GM21526 (cell line): ENCODE measurements around the gene B4GALT2.

ENCODE experiments used
- ATAC-seq: cut with Tn5 transposase; IDR thresholded peaks from one replicate; pipeline ENCODE4 v1.9.1; 2021; ENCODE audit warnings: moderate library complexity; ENCODE audit not compliant: unreplicated experiment, low FRiP score

B4GALT2 gene

DNA sequence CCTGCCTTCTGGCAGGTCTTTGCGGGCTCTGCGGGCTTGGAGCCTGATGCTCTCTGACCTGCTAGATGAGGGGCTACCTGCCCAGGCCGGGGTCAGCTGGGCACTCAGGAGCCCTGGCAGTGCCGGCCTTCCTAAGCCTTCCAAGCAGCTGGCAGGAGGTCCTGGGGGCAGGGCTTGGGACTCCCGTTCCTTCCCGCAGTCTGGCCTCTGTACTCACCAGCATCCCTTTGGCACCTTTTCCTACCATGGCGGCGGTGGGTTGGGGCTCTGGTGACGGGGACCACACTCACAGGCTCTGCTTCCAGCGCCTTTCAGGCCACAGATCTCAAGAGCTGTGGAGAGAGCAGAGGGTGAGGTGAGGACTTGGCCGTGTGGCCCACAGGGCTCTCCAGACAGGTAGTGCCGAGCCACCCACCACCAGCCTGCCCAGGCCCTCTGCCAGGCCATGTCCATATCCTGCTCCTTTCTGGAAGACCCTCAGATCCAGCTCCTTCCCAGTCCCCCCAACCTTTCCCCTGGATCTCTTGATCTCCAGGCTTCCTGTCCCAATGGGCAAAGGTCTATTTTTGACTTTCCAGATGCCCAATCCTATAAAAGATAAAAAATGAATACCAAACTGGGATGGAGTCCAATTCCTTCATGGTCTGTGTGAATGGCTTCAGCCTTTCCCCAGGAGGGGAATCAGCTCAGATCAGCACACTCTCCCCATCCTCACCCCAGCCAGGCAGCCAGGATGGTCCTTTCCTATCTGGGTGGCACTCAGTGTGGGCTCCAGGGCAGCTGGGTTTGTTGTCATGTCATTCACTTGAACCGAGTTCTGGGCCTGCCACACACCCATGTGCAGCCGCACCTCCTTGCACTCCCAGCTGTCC is 45.3 kb downstream of the B4GALT2 start:
- ATAC-seq: no peak

GRCh38 chr1:44024903-44025525 is 46.0 kb downstream of the B4GALT2 start:
- ATAC-seq: no peak

- no peak for ATAC-seq
Observed at GRCh38 chr1:44025816-44026215, 46.8 kb downstream of the B4GALT2 start.

DNA sequence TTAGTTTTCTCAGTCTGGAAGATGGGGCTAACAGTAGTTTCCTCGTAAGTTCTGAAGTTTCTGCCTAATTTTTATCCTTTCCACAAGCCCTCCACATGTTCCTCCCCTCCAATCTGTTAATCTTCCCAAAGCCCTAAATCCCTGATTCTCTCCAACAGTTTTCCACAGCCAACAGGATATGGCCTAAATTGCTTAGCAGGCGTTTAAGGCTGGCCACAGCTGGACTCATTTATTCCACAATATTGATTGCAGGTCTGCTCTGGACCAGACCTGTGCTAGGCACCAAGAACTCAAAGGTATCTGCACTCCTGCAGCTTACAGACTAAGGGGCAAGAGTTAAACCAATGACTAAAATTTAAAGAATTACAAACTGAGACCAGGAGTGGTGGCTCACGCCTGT is 48.3 kb downstream of the B4GALT2 start:
- no peak for ATAC-seq

GRCh38 chr1:44029260-44029910 is 50.4 kb downstream of the B4GALT2 start:
- peak; percentile 34 for ATAC-seq

DNA sequence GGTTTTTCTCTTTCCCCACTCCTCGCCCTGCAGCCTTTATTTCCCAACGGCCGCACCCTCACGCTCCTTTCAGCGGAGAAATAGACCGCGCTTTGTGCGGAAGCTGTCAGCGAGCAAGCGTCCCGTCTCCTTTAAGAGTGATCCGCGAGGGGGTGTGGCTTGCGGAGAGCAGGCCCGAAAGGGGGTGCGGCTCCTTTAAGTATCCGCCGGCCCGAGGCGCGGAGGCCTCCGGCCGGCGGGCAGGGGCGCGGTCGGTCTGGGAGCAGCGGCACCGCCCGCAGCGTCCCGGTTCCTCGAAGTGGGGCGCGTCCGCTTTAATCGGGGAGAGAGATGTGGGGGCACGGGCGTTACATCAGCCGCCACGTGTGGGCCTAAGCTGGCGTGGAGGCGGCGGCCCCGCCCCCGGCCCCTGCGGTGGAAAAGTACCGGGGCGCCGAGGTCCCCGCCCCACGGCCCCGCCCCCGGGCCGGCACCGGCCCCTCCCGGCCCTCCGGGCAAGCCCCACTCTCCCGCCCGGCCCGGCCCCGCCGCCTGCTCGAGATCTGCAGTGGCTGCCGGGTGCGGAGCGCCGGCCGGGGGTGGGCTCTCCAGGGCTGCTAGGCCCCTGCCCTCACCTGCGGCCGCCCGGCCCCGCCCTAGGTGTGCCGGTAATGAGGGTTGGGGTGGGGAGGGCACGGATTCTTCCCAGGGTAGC is 51.0 kb downstream of the B4GALT2 start:
- peak; percentile 81 for ATAC-seq

- peak; percentile 22 for ATAC-seq
Observed at GRCh38 chr1:44030605-44031251, 51.7 kb downstream of the B4GALT2 start.

DNA sequence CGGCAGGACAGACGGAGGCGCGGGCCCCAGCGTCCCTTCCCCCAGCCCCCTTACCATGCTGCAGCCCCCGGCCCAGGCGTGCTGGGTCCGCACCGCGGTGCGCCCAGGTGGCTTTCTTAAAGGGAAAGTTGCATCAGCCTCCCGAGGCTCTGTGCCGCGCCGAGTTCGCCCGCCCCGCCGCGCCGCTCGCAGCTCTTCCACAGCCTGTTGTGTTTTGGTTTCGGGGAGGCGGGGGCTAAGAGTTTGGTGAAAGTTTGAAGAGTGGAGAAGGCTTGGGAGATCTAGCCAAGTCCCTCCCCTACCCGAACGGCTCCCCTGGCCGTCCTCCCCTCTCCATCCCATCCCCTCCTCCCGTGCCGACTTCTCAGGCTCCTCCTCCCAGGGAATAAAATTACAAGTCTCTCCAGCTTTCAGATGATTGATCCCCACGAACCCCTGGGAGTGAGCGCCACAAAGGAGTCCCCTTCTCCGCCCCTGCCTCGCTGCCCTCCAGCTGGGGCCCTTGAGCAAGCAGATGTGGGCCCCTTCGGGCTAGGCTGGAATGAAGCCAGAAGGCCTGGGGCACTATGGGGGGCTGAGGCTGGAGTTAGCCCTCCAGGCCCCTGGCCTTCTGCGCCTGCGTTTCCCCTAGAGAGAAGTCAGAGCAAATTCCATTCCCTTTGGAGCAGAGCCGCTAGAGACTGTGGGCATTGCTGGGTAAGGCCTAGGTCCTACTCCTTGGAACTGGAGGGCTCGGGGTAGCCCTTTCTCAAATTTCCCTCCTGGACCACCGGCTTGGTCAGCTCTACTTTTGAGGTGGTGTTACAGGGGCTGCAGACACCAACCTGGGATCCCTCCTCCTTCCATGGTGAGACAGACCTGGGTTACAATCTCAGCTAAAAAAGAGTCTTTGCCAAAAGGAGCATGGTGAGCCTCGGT is 52.5 kb downstream of the B4GALT2 start, which contains the start of gene SLC6A9:
Gene SLC6A9, minus strand, starts transcription at position 211 of the 918 bp plus-strand sequence. CDS start 7,185 bp downstream, outside the sequence.
- ATAC-seq: no peak

GRCh38 chr1:44032170-44032790 is 53.3 kb downstream of the B4GALT2 start:
- ATAC-seq: no peak

GRCh38 chr1:44033041-44033575 is 54.1 kb downstream of the B4GALT2 start:
- no peak for ATAC-seq

- ATAC-seq: no peak
Observed at GRCh38 chr1:44033756-44034155, 54.7 kb downstream of the B4GALT2 start.

GRCh38 chr1:44034423-44034822 is 55.4 kb downstream of the B4GALT2 start:
- no peak for ATAC-seq

- ATAC-seq: no peak
Observed at GRCh38 chr1:44034976-44035716, 56.1 kb downstream of the B4GALT2 start.

DNA sequence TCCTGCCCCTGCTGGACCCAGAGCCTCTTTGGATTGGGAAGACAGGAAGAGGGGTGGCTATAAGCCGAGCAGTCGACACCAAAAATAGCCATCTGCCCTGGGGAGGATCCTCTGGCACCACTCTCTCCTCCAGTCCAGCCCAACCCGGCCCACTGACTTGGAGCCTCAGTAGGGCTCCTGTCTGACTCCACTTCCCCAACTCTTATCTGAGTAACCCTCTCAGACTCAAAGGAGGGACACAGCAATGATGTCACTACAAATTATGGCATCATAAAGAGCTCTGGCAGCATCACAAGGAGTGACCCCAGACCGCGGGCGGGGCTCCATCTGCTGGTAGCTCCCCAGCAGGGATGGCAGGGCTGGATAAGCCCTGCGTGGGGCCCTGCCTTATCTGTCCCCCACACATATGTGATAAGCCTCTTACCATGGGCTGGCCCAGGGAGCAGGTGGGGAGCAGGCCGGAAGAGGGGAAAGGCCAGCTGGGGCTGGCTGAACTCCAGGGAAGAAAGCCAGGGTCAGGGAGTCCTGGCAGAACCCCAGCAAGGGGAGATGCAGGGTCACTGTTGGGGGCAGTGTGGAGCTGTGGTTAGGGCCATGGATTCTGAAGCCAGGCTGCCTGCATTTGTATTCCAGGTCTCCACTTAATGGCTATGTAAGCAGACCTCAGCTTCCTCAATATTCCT is 56.9 kb downstream of the B4GALT2 start:
- ATAC-seq: no peak

- ATAC-seq: no peak
Observed at GRCh38 chr1:44036409-44037139, 57.6 kb downstream of the B4GALT2 start.

DNA sequence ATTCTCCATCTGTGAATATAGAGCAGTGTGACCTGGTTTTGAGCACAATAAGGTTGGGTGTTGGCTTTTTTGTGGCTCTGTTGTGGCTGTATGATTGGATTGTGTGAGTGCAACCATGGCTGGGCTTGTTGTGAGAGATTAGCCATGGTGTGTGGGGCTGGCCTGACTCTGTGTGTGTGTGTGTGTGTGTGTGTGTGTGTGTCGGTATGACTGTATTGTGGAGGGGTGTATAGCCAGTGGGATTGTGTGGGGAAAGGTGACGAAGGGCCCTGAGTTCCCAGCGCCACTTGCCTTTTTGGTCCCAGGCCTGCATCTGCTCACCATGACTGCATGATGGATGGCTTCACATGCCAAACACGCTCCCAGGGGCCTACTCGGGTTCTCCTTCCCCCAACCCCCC is 58.1 kb downstream of the B4GALT2 start:
- ATAC-seq: no peak
